Upper lobe of left lung (tissue), 6 donors: ENCODE measurements around the gene PLPP7. TPM values are rescaled to one million over a fixed set of nuclear protein-coding genes. Genes with fewer than 3 reads are reported as not detected.
"Not testable (repeated sequence)": the region's sequence is repeated elsewhere in the genome, so short reads cannot be mapped to it uniquely, and the experiment has no call there.

Experiments
- ATAC-seq, 2 donors: fragments of 200-7000 bp; cut with Tn5 transposase; one replicate each; pipeline ENCODE4 v1.9.1; 2022; ENCODE audit warnings: mild to moderate bottlenecking in 2 of 2, moderate library complexity in 2 of 2; ENCODE audit not compliant: low FRiP score in 2 of 2
- DNase-seq, 2 donors: peaks; one replicate each; pipeline ENCODE4 v3.0.0-alpha.2; 2019 to 2020
- H3K27ac ChIP-seq, 4 donors: fragments of 200-600 bp; sonication (generic); one replicate each; pipeline ENCODE4 v1.5.1; 2016 to 2019
- H3K27me3 ChIP-seq, 4 donors: fragments of 200-600 bp; sonication (generic); one replicate each; pipeline ENCODE4 v1.5.1; 2017 to 2019
- H3K36me3 ChIP-seq, 4 donors: fragments of 200-600 bp; sonication (generic); one replicate each; pipeline ENCODE4 v1.5.1; 2016 to 2019
- H3K4me1 ChIP-seq, 4 donors: fragments of 200-600 bp; sonication (generic); one replicate each; pipeline ENCODE4 v1.5.1; 2018 to 2019
- H3K4me3 ChIP-seq, 4 donors: fragments of 200-600 bp; sonication (generic); one replicate each; pipeline ENCODE4 v1.5.1; 2017 to 2019; ENCODE audit warnings: mild to moderate bottlenecking in 2 of 4, moderate library complexity in 1 of 4
- H3K9me3 ChIP-seq, 4 donors: fragments of 200-600 bp; sonication (generic); one replicate each; pipeline ENCODE4 v1.5.1; 2018 to 2019
- EP300 ChIP-seq, 4 donors: sonication (generic); formaldehyde crosslinking; IDR thresholded peaks; one replicate each; pipeline ENCODE4 v1.5.1; 2017; ENCODE audit warnings: antibody characterized with exemption in 4 of 4, control low read depth in 2 of 4
- POLR2A ChIP-seq, 4 donors: fragments of 450-650 bp; IDR thresholded peaks; one replicate each; pipeline ENCODE4 v1.5.1; 2016 to 2017; ENCODE audit warnings: antibody characterized with exemption in 4 of 4, mild to moderate bottlenecking in 2 of 4
- POLR2AphosphoS5 ChIP-seq, 2 donors: sonication (generic); formaldehyde crosslinking; IDR thresholded peaks; one replicate each; pipeline ENCODE4 v1.5.1; 2017; ENCODE audit warnings: antibody characterized with exemption in 2 of 2
- WGBS, 2 donors: methylation state at CpG; one replicate each; pipeline ENCODE4 v1.1.5; 2017 to 2018; 5-methylcytosine and 5-hydroxymethylcytosine counted together
- total RNA-seq, 6 donors: library from RNA; depleted of rRNA in 4 of 6; stranded (reverse); fragments of >200 nt in 4 of 6; gene quantifications; one replicate each; pipeline versions ENCODE4 v1.1.0 to v1.2.1, GENCODE V29; 2016 to 2021
- TF ChIP-seq, protein P1 (sequence below), 6 experiments: fragments of 450-650 bp in 4 of 6; fragments of 200-600 bp in 2 of 6; sonication (generic) in 2 of 6; IDR thresholded peaks; one replicate each; pipeline ENCODE4 v1.5.1; 2016 to 2019; ENCODE audit warnings: antibody characterized with exemption in 6 of 6
- donor health status: DM: no; HTN: no; CAD: no; lungs with moderate emphysema.
- donor health status: DM: no; HTN: yes; CAD: no; lungs with severe emphysema.

Gene PLPP7
- total RNA-seq, 6 donors from 2014 or later, result 0.76 to 3.2 (median 1.6) TPM

DNA sequence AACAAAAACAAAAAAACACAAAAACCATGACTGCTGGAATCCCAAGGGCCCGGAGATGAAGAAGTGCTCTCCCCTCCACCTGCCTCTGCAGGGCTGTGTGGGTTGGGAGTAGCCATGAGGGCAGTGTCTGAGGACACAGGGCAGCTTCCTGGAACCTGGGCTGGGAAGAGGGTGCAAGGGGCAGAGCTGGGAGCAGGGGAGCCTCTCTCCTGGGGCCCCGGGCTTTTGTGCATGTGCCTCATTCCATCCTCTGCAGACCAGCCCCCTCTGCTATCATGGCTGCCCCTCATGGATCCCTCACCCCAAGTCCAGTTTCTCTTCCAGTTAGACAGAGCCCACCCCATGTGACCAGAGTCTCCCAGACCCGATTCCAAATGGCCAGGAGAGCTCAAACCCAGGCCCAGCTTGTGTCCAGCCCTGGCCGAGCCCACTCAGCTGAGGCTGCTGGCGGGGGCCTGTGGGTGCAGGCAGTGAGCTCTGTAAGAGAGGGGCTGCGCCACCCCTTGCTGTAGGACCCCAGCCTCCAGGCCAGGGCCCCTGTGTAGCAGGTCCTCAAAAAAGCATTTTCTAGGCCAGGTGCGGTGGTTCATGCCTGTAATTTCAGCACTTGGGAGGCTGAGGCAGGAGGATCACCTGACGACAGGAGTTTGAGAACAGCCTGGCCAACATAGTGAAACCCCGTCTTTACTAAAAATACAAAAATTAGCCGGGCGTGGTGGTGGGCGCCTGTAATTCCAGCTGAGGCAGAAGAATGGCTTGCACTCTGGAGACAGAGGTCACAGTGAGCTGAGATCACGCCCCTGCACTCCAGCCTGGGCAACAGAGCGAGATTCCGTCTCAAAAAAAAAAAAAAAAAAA, 44.5 kb downstream of the PLPP7 start:
- peaks cover 0 to 5% (median 0%) of the 10 kb centered on the region in 4 donors for H3K4me1 ChIP-seq
- no peak for ATAC-seq
- H3K9me3 ChIP-seq, result no peaks in the 10 kb centered on the region
- no peak for DNase-seq
- no peaks in the 10 kb centered on the region for H3K27me3 ChIP-seq
- TF ChIP-seq POLR2AphosphoS5 (IDR thresholded peaks at IDR 0.05) (no peak), POLR2A (IDR thresholded peaks at IDR 0.05) (no peak), EP300 (IDR thresholded peaks at IDR 0.05) (no peak)
- TF ChIP-seq, protein P1, sequence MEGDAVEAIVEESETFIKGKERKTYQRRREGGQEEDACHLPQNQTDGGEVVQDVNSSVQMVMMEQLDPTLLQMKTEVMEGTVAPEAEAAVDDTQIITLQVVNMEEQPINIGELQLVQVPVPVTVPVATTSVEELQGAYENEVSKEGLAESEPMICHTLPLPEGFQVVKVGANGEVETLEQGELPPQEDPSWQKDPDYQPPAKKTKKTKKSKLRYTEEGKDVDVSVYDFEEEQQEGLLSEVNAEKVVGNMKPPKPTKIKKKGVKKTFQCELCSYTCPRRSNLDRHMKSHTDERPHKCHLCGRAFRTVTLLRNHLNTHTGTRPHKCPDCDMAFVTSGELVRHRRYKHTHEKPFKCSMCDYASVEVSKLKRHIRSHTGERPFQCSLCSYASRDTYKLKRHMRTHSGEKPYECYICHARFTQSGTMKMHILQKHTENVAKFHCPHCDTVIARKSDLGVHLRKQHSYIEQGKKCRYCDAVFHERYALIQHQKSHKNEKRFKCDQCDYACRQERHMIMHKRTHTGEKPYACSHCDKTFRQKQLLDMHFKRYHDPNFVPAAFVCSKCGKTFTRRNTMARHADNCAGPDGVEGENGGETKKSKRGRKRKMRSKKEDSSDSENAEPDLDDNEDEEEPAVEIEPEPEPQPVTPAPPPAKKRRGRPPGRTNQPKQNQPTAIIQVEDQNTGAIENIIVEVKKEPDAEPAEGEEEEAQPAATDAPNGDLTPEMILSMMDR (IDR thresholded peaks at IDR 0.05), result no peak
- WGBS, 2 donors, result 93 to 94% methylated on average over 13 to 15 of the region's 15 CpGs
- no peak overlapping the region for H3K27ac ChIP-seq
- no peaks in the 10 kb centered on the region for H3K36me3 ChIP-seq
- no peak overlapping the region for H3K4me3 ChIP-seq

DNA sequence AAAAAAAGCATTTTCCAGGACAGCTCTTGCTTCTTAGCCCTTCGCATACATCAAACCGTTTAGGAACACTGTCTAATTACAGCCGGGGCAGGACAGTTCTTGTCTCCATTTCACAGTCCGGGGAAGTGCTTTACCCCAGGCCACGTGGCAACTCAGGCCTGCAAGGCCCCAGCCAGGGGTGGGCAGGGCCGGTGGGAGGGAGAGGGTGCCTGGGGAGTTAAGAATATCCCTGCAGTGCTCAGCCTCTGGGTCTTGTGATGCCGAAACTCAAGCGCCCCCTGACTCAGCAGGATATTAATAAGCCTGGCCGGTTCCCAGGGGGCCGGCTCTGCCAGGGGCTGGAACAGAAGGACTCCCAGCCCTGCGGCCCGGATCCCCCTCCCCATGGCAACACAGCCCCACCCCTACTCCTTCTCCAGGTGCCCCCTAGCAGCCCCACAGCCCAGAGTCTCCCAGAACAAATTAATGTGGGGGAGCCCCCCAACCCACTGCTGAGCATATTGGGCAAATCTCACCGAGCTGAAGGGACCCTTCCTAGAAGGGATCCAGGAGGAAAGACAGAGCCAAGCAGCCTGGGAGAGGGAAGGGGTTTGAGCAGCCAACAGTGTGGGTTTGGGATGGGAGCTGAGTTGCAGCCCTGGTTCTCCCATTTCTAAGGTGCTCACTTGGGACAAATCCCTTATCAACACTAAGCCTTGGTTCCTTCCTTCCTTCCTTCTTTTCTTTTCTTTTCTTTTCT, 45.3 kb downstream of the PLPP7 start:
- Histone ChIP-seq H3K27ac (no peak overlapping the region), H3K27me3 (no peaks in the 10 kb centered on the region), H3K4me1 (peaks cover 0 to 5% (median 0%) of the 10 kb centered on the region in 4 donors), H3K4me3 (no peak overlapping the region), H3K9me3 (no peaks in the 10 kb centered on the region), H3K36me3 (no peaks in the 10 kb centered on the region)
- TF ChIP-seq POLR2A (IDR thresholded peaks at IDR 0.05), result no peak
- ATAC-seq (no peak), DNase-seq (no peak)
- WGBS, 2 donors, result 40 to 47% methylated on average over 11 to 13 of the region's 13 CpGs

DNA sequence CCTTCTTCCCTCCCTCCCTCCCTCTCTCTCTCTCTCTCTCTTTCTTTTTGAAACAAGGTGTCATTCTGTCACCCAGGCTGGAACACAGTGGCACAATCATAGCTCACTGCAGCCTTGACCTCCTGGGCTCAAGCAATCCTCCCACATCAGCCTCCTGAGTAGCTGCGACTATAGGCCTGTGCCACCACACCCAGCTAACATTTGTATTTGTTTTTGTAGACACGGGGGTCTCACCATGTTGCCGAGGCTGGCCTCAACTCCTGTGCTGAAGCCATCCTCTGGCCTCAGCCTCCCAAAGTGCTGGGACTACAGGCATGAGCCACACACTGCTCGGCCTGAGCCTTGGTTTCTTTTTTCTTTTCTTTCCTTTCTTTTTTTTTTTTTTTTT, 45.8 kb downstream of the PLPP7 start:
- no peaks in the 10 kb centered on the region for H3K27me3 ChIP-seq
- no peak for DNase-seq
- no peak for ATAC-seq
- H3K4me1 ChIP-seq, result peaks cover 0 to 5% (median 0%) of the 10 kb centered on the region in 4 donors
- no peaks in the 10 kb centered on the region for H3K36me3 ChIP-seq
- H3K9me3 ChIP-seq, result no peaks in the 10 kb centered on the region
- H3K27ac ChIP-seq, result no peak overlapping the region
- 58 to 76% methylated on average over 4 of the region's 4 CpGs for WGBS, 2 donors
- no peak overlapping the region for H3K4me3 ChIP-seq
- TF ChIP-seq, protein P1 (IDR thresholded peaks at IDR 0.05), result no peak
- TF ChIP-seq POLR2A (IDR thresholded peaks at IDR 0.05) (no peak), POLR2AphosphoS5 (IDR thresholded peaks at IDR 0.05) (no peak), EP300 (IDR thresholded peaks at IDR 0.05) (no peak)

DNA sequence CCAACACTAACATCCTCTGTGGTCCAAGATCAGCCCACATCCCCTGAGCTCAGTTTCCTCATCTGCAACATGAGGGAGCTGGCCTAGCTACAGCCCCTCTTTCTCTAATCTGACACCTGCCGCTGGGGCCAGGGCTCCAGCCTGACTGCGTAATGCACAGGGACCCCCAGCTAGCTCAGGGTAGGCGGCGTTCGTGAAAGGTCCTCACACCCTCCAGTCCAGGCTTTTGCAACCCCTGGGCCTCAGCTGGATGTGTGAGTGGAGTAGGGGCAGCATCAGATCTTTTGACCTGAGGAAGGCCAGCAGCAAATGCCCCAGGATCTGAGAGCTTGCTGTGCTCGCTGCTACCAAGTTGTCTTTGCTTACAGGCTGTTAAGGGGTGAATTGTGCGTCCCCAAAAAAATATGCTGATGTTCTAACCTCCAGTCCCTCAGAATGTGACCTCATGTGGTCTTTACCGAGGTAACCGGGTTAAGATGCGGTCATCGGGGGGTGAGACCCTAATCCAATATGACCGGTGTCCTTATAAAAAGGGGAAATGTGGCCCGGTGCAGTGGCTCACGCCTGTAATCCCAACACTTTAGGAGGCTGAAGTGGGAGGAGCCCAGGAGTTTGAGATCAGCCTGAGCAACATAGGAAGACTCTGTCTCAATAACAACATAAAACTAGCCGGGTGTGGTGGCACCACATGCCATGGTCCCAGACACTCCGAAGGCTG, 47.8 kb downstream of the PLPP7 start:
- no peaks in the 10 kb centered on the region for H3K27me3 ChIP-seq
- no peak for TF ChIP-seq EP300 (IDR thresholded peaks at IDR 0.05)
- no peak for TF ChIP-seq POLR2A (IDR thresholded peaks at IDR 0.05)
- TF ChIP-seq POLR2AphosphoS5 (IDR thresholded peaks at IDR 0.05), result no peak
- TF ChIP-seq, protein P1 (IDR thresholded peaks at IDR 0.05), result no peak
- no peaks in the 10 kb centered on the region for H3K9me3 ChIP-seq
- DNase-seq, result no peak
- ATAC-seq, result no peak
- H3K27ac ChIP-seq, result no peak overlapping the region
- H3K36me3 ChIP-seq, result no peaks in the 10 kb centered on the region
- no peak overlapping the region for H3K4me3 ChIP-seq
- H3K4me1 ChIP-seq, result peaks cover 0 to 5% (median 0%) of the 10 kb centered on the region in 4 donors
- 86 to 92% methylated on average over 16 of the region's 16 CpGs for WGBS, 2 donors

DNA sequence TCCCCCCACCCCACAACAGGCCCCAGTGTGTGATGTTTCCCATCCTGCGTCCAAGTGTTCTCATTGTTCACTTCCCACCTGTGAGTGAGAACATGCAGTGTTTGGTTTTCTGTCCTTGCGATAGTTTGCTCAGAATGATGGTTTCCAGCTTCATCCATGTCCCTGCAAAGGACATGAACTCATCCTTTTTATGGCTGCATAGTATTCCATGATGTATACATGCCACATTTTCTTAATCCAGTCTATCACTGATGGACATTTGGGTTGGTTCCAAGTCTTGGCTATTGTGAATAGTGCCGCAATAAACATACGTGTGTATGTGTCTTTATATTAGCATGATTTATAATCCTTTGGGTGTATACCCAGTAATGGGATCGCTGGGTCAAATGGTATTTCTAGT, 49.7 kb downstream of the PLPP7 start:
- not testable (repeated sequence) for H3K9me3 ChIP-seq, ATAC-seq, H3K27me3 ChIP-seq, H3K4me1 ChIP-seq, H3K4me3 ChIP-seq, H3K36me3 ChIP-seq, H3K27ac ChIP-seq, DNase-seq
- 89 to 92% methylated on average over 5 of the region's 5 CpGs for WGBS, 2 donors

DNA sequence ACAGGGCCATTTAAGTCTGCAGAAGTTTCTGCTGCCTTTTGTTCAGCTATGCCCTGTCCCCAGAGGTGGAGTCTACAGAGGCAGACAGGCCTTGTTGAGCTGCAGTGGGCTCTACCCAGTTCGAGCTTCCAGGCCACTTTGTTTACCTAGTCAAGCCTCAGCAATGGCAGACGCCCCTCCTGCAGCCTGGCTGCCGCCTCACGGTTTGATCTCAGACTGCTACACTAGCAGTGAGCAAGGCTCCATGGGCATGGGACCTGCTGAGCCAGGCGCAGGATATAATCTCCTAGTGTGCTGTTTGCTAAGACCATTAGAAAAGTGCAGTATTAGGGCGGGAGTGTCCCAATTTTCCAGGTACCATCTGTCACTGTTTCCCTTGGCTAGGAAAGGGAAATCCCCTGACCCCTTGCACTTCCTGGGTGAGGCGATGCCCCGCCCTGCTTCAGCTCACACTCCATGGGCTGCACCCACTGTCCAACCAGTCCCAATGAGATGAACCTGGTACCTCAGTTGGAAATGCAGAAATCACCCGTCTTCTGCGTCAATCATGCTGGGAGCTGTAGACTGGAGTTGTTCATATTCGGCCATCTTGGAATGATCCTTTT, 55.5 kb downstream of the PLPP7 start:
- H3K36me3 ChIP-seq, H3K9me3 ChIP-seq, H3K4me1 ChIP-seq, ATAC-seq, H3K27me3 ChIP-seq, H3K27ac ChIP-seq, H3K4me3 ChIP-seq, DNase-seq: not testable (repeated sequence)
- 91 to 93% methylated on average over 6 to 11 of the region's 11 CpGs for WGBS, 2 donors
